Neural cell (in vitro differentiated cells): Measurements from ENCODE around the gene ELK4. TPM values are rescaled to one million over a fixed set of nuclear protein-coding genes. Genes with fewer than 3 reads are reported as not detected.

Source experiments
- H2AFZ ChIP-seq: fragments of 200-600, 300-800 bp; sonication (generic), shearing (Covaris generic); 2 replicates; pipeline ENCODE4 v1.6.0; 2014; ENCODE audit warnings: low read depth, mild to moderate bottlenecking, antibody characterized with exemption, low read length, moderate library complexity
- H3F3A ChIP-seq: fragments of 200-600 bp; shearing (Covaris generic); 2 replicates; pipeline ENCODE4 v1.6.1; 2016; ENCODE audit warnings: mild to moderate bottlenecking, moderate library complexity, mixed read lengths, antibody characterized with exemption, low read length; ENCODE audit not compliant: insufficient read depth, poor library complexity, severe bottlenecking
- H3K27ac ChIP-seq: fragments of 200-600, 300-800 bp; sonication (generic), shearing (Covaris generic); 2 replicates; pipeline ENCODE4 v1.5.1; 2014; ENCODE audit warnings: mild to moderate bottlenecking, low read length, moderate library complexity
- H3K27me3 ChIP-seq: fragments of 300-800, 200-600 bp; sonication (generic), shearing (Covaris generic); 2 replicates; pipeline ENCODE4 v1.6.0; 2014; ENCODE audit warnings: mild to moderate bottlenecking, low read depth, low read length, moderate library complexity; ENCODE audit not compliant: insufficient read depth
- H3K36me3 ChIP-seq: fragments of 300-800, 200-600 bp; sonication (generic), shearing (Covaris generic); 2 replicates; pipeline ENCODE4 v1.5.1; 2014; ENCODE audit warnings: mild to moderate bottlenecking, antibody characterized with exemption, low read length, moderate library complexity; ENCODE audit not compliant: insufficient read depth
- H3K4me2 ChIP-seq: fragments of 300-800, 200-600 bp; sonication (generic), shearing (Covaris generic); 2 replicates; pipeline ENCODE4 v1.6.0; 2014; ENCODE audit warnings: mild to moderate bottlenecking, low read length
- H3K4me3 ChIP-seq: fragments of 300-800, 200-600 bp; sonication (generic), shearing (Covaris generic); 2 replicates; pipeline ENCODE4 v1.5.1; 2014; ENCODE audit warnings: mild to moderate bottlenecking, low read length, moderate library complexity
- H3K79me2 ChIP-seq: fragments of 200-600 bp; shearing (Covaris generic); replicated peaks from 2 replicates; pipeline ENCODE4 v1.6.0; 2014; ENCODE audit warnings: mild to moderate bottlenecking, low read length, moderate library complexity; ENCODE audit not compliant: insufficient read depth
- H3K9ac ChIP-seq: fragments of 300-800, 200-600 bp; sonication (generic), shearing (Covaris generic); 2 replicates; pipeline ENCODE4 v1.6.1; 2016; ENCODE audit warnings: mild to moderate bottlenecking, low read length, mixed read lengths
- H3K9me2 ChIP-seq: fragments of 200-600 bp; shearing (Covaris generic); 2 replicates; pipeline ENCODE4 v1.6.1; 2016; ENCODE audit warnings: mild to moderate bottlenecking, low read length, mixed read lengths; ENCODE audit not compliant: insufficient read depth
- H3K9me3 ChIP-seq: fragments of 200-600, 300-800 bp; sonication (generic), shearing (Covaris generic); 2 replicates; pipeline ENCODE4 v1.6.1; 2016; ENCODE audit warnings: mild to moderate bottlenecking, mixed run types, low read length, moderate library complexity, mixed read lengths
- H4K20me1 ChIP-seq: fragments of 200-600 bp; shearing (Covaris generic); 2 replicates; pipeline ENCODE4 v1.6.1; 2016; ENCODE audit warnings: mild to moderate bottlenecking, mixed run types; ENCODE audit not compliant: insufficient read depth
- CTCF ChIP-seq: fragments of 450-650 bp; IDR thresholded peaks from 2 replicates; pipeline ENCODE4 v1.5.1; 2014; ENCODE audit warnings: antibody characterized with exemption, mild to moderate bottlenecking, moderate library complexity; ENCODE audit not compliant: poor library complexity, severe bottlenecking
- EP300 ChIP-seq: fragments of 450-650 bp; conservative IDR thresholded peaks from 2 replicates; pipeline ENCODE4 v1.6.1; 2014; ENCODE audit warnings: antibody characterized with exemption, mild to moderate bottlenecking, moderate library complexity; ENCODE audit not compliant: poor library complexity, severe bottlenecking
- EZH2 ChIP-seq: fragments of 200-600, 300-800 bp; shearing (Covaris generic), sonication (generic); IDR thresholded peaks from 2 replicates; pipeline ENCODE4 v1.6.1; 2014; ENCODE audit warnings: antibody characterized with exemption, low read length, borderline replicate concordance, mild to moderate bottlenecking; ENCODE audit not compliant: insufficient read depth, poor library complexity, severe bottlenecking
- MXI1 ChIP-seq: fragments of 450-650 bp; conservative IDR thresholded peaks from 2 replicates; pipeline ENCODE4 v1.6.1; 2014; ENCODE audit warnings: antibody characterized with exemption, mild to moderate bottlenecking; ENCODE audit not compliant: poor library complexity, severe bottlenecking
- POLR2AphosphoS5 ChIP-seq: IDR thresholded peaks from 2 replicates; pipeline ENCODE4 v1.6.1; 2012
- RAD21 ChIP-seq: fragments of 450-650 bp; conservative IDR thresholded peaks from 2 replicates; pipeline ENCODE4 v1.6.1; 2014; ENCODE audit warnings: antibody characterized with exemption, mild to moderate bottlenecking, moderate library complexity
- REST ChIP-seq: IDR thresholded peaks from 2 replicates; pipeline ENCODE4 v1.6.1; 2012; ENCODE audit warnings: borderline replicate concordance
- SMC3 ChIP-seq: fragments of 450-650 bp; conservative IDR thresholded peaks from 2 replicates; pipeline ENCODE4 v1.6.1; 2014; ENCODE audit warnings: antibody characterized with exemption, mild to moderate bottlenecking, moderate library complexity; ENCODE audit not compliant: poor library complexity
- TAF1 ChIP-seq: IDR thresholded peaks from 2 replicates; pipeline ENCODE4 v1.6.1; 2012; ENCODE audit warnings: low read depth
- polyA plus RNA-seq: library from polyadenylated mRNA; depleted of rRNA; stranded (reverse); fragments of >200 nt; gene quantifications from 2 replicates; pipeline ENCODE4 v1.2.3, GENCODE V29; 2014

The ELK4 gene
- polyA plus RNA-seq, 1 donor from 2014 or later: 10.0 TPM

GRCh38 chr1:205585835-205586785 lies 45.7 kb downstream of the ELK4 start:
- H3K9me2 ChIP-seq: no peaks in the 10 kb centered on the region
- H3K79me2 ChIP-seq: no peaks in the 10 kb centered on the region
- no peak overlapping the region for H3K4me3 ChIP-seq
- TF ChIP-seq SMC3: no peak
- TF ChIP-seq POLR2AphosphoS5: no peak
- no peak for TF ChIP-seq CTCF
- no peak for TF ChIP-seq EZH2
- no peak for TF ChIP-seq EP300
- no peak for TF ChIP-seq REST
- TF ChIP-seq TAF1: no peak
- TF ChIP-seq MXI1: no peak
- TF ChIP-seq RAD21: no peak
- no peak overlapping the region for H3K27ac ChIP-seq
- no peak overlapping the region for H2AFZ ChIP-seq
- no peaks in the 10 kb centered on the region for H3F3A ChIP-seq
- H3K9ac ChIP-seq: no peak overlapping the region
- no peak overlapping the region for H3K4me2 ChIP-seq
- H4K20me1 ChIP-seq: no peaks in the 10 kb centered on the region
- no peaks in the 10 kb centered on the region for H3K36me3 ChIP-seq
- no peaks in the 10 kb centered on the region for H3K27me3 ChIP-seq
- H3K9me3 ChIP-seq: no peaks in the 10 kb centered on the region

- Histone ChIP-seq H3K9me3 (no peaks in the 10 kb centered on the region), H3K4me3 (no peak overlapping the region), H3K79me2 (no peaks in the 10 kb centered on the region), H3K27me3 (no peaks in the 10 kb centered on the region), H4K20me1 (no peaks in the 10 kb centered on the region), H3K27ac (no peak overlapping the region), H3K9me2 (no peaks in the 10 kb centered on the region), H3K4me2 (no peak overlapping the region), H3K9ac (no peak overlapping the region), H3K36me3 (no peaks in the 10 kb centered on the region), H2AFZ (no peak overlapping the region), H3F3A (no peaks in the 10 kb centered on the region)
- TF ChIP-seq MXI1: no peak
- no peak for TF ChIP-seq SMC3
- no peak for TF ChIP-seq EP300
- TF ChIP-seq POLR2AphosphoS5: no peak
- no peak for TF ChIP-seq RAD21
- TF ChIP-seq REST: no peak
- TF ChIP-seq CTCF: no peak
- no peak for TF ChIP-seq EZH2
- TF ChIP-seq TAF1: no peak
These were observed 46.5 kb downstream of the ELK4 start for GRCh38 chr1:205585169-205585834.
